22Rv1 (cell line): ENCODE results near the gene MGRN1.

ENCODE experiments used
- H3K27ac ChIP-seq: fragments of 450-650 bp; 2 replicates; pipeline ENCODE4 v1.5.1; 2017
- CTCF ChIP-seq: fragments of 450-650 bp; IDR thresholded peaks from 2 replicates; pipeline ENCODE4 v1.5.1; 2017; ENCODE audit warnings: mild to moderate bottlenecking
- ZFX ChIP-seq: fragments of 450-650 bp; IDR thresholded peaks from 2 replicates; pipeline ENCODE4 v1.6.1; 2017; ENCODE audit warnings: antibody characterized with exemption, borderline replicate concordance

MGRN1 gene

GRCh38 chr16:4626396-4626795, 1.8 kb downstream of the MGRN1 start:
- TF ChIP-seq CTCF = no peak
- TF ChIP-seq ZFX = no peak
- no peak overlapping the region for H3K27ac ChIP-seq

- H3K27ac ChIP-seq = no peak overlapping the region
- TF ChIP-seq ZFX (no peak), CTCF (no peak)
These were observed 3.7 kb downstream of the MGRN1 start for GRCh38 chr16:4628283-4628682.

GRCh38 chr16:4631444-4631843, 6.8 kb downstream of the MGRN1 start:
- H3K27ac ChIP-seq = no peak overlapping the region
- TF ChIP-seq CTCF (no peak), ZFX (no peak)

GRCh38 chr16:4633910-4634635, 9.4 kb downstream of the MGRN1 start:
- H3K27ac ChIP-seq = no peak overlapping the region
- TF ChIP-seq CTCF (no peak), ZFX (no peak)

GRCh38 chr16:4634768-4635167, 10.1 kb downstream of the MGRN1 start:
- TF ChIP-seq CTCF (no peak), ZFX (no peak)

GRCh38 chr16:4636196-4636595, 11.6 kb downstream of the MGRN1 start:
- TF ChIP-seq ZFX (no peak), CTCF (no peak)
- H3K27ac ChIP-seq = no peak overlapping the region

More at GRCh38 chr16:4634768-4635167, 10.1 kb downstream of the MGRN1 start:
- no peak overlapping the region for H3K27ac ChIP-seq

- TF ChIP-seq CTCF (no peak), ZFX (no peak)
- H3K27ac ChIP-seq = no peak overlapping the region
These were observed 13.0 kb downstream of the MGRN1 start for GRCh38 chr16:4637501-4638166.
